Fibroblast of mammary gland (primary cell): ENCODE data around the gene EDC4.

Experiments used
- DNase-seq: peaks from one replicate; pipeline ENCODE4 v3.0.0-alpha.2; 2010; ENCODE audit warnings: low read depth
- H3K4me3 ChIP-seq: 2 replicates; pipeline ENCODE4 v1.5.1; 2011; ENCODE audit warnings: low read depth, mild to moderate bottlenecking, low read length, moderate library complexity; ENCODE audit not compliant: control insufficient read depth
- CTCF ChIP-seq: conservative IDR thresholded peaks from 2 replicates; pipeline ENCODE4 v1.5.1; 2011; ENCODE audit warnings: low read depth, low read length, inconsistent platforms; ENCODE audit not compliant: control insufficient read depth, insufficient read depth

The EDC4 gene

GRCh38 chr16:67927131-67927941, 54.5 kb downstream of the EDC4 start:
- TF ChIP-seq CTCF: no peak
- no peak overlapping the region for H3K4me3 ChIP-seq
- DNase-seq: no peak

GRCh38 chr16:67928147-67928546, 55.3 kb downstream of the EDC4 start:
- no peak overlapping the region for H3K4me3 ChIP-seq
- TF ChIP-seq CTCF: no peak
- DNase-seq: no peak

- TF ChIP-seq CTCF: peak; percentile 88
- DNase-seq: peak; percentile 52
- H3K4me3 ChIP-seq: no peak overlapping the region
These were observed 55.9 kb downstream of the EDC4 start for GRCh38 chr16:67928561-67929364.

GRCh38 chr16:67930191-67930590, 57.3 kb downstream of the EDC4 start:
- H3K4me3 ChIP-seq: no peak overlapping the region
- TF ChIP-seq CTCF: no peak
- no peak for DNase-seq

- no peak for DNase-seq
- no peak for TF ChIP-seq CTCF
- no peak overlapping the region for H3K4me3 ChIP-seq
These were observed 57.9 kb downstream of the EDC4 start for GRCh38 chr16:67930678-67931211.
